GM10266 (cell line): ENCODE data around the gene POMT2.
"Not testable (repeated sequence)": the region's sequence is repeated elsewhere in the genome, so short reads cannot be mapped to it uniquely, and the experiment has no call there.

ENCODE experiments used
- DNase-seq: peaks from one replicate; pipeline ENCODE4 v3.0.0; 2012; ENCODE audit errors: extremely low spot score
- TF ChIP-seq, protein P1 (sequence below): IDR thresholded peaks from 2 replicates; pipeline ENCODE4 v1.5.1; 2012; ENCODE audit warnings: mild to moderate bottlenecking, low read depth; ENCODE audit not compliant: control insufficient read depth, insufficient read depth; ENCODE audit errors: missing control alignments

POMT2 gene

DNA sequence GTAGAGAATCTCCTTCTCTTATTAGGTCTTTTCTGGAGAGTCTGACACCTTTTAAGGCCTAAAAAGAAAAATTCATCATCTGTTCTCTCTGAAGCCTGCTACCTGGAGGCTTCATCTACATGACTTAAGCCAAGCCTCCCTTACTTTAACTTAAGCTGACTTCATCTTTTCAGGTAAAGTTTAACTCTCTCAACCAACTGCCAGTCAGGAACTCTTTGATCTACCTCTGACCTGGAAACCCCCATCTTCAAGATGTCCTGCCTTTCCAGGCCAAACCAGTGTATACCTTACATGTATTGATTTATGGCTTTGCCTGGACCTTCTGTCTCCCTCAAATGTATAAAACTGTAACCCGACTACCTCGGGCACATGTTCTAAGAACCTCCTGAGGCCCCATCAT is 17.6 kb upstream of the POMT2 start:
- DNase-seq = no peak
- TF ChIP-seq, protein P1, sequence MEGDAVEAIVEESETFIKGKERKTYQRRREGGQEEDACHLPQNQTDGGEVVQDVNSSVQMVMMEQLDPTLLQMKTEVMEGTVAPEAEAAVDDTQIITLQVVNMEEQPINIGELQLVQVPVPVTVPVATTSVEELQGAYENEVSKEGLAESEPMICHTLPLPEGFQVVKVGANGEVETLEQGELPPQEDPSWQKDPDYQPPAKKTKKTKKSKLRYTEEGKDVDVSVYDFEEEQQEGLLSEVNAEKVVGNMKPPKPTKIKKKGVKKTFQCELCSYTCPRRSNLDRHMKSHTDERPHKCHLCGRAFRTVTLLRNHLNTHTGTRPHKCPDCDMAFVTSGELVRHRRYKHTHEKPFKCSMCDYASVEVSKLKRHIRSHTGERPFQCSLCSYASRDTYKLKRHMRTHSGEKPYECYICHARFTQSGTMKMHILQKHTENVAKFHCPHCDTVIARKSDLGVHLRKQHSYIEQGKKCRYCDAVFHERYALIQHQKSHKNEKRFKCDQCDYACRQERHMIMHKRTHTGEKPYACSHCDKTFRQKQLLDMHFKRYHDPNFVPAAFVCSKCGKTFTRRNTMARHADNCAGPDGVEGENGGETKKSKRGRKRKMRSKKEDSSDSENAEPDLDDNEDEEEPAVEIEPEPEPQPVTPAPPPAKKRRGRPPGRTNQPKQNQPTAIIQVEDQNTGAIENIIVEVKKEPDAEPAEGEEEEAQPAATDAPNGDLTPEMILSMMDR = no peak

DNA sequence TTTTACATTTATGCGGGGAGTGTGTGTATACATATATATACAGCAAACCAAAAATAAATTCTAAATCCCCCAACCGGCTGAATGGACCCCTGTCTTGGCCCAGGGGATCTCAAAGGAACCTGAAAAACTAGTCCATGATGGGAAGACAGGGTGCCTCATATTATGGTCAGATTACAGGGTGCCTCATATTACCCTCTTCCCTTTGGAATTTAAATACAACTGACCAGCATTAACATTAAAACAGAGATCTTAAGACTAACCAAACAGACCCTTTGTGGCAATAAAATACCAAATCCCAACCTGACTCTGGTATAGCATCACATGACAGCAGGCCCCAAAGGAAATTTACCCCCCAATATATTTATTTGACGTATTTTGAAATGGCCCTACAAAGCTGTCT is 17.2 kb upstream of the POMT2 start:
- DNase-seq = no peak
- TF ChIP-seq, protein P1 = no peak

DNA sequence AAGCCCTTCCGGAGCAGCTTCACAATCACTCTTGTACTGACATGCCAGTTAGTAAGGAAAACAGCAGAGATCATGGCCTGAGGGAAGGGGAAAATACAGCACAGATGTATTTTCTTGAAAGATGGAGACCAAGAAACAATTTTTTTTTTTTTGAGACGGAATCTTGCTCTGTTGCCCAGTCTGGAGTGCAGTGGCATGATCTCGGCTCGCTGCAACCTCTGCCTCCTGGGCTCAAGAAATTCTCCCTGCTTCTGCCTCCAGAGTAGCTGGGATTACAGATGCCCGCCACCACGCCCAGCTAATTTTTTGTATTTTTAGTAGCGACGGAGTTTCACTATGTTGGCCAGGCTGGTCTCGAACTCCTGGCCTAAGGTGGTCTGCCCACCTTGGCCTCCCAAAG is 16.6 kb upstream of the POMT2 start:
- not testable (repeated sequence) for DNase-seq

- DNase-seq = no peak
- TF ChIP-seq, protein P1 = no peak
These were observed 14.9 kb upstream of the POMT2 start for GRCh38 chr14:77335576-77335975.

DNA sequence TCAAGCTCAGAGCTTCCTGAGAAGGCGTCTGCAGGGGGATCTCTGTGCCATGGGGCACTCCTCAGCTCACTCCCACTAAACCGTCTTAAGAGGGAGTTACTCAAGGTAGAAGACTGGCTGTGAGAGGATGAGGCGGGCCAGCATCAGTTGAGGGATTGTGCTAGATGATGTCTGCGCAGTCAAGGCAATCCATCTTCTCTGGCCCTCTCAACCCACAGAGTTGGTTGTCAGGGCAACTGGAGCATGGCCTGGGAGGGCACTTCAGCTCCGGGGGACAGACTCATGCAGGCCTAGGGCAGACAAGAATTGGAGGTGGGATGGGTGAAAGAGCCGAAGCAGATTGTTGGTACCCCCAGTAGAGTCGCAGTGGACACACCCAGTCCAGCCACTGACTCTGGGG is 9.2 kb upstream of the POMT2 start:
- DNase-seq = no peak
- TF ChIP-seq, protein P1 = no peak

DNA sequence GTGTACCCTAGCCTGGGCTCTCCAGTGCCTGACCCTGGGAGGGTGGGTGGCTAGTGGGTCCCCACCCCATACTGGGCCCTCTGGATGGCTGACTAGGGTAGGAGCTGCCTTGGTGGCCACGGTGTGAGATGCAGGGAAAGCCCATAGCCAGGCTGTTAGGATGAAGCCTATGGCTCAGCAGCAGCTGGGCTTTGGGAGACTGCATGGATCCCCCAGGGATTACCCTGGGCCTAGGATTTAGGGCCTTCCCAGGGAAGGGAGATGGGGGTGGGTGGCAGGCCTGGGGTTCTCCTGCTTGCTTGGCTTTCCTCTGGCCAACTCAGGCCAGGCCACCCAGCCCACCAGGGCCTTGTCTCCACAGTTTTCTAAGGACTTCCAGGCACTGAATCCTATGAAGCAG is 6.4 kb upstream of the POMT2 start:
- no peak for DNase-seq
- TF ChIP-seq, protein P1 = no peak

- no peak for DNase-seq
- TF ChIP-seq, protein P1 = no peak
These were observed 5.0 kb upstream of the POMT2 start for GRCh38 chr14:77325746-77326094.

GRCh38 chr14:77324816-77325745 is 4.4 kb upstream of the POMT2 start:
- DNase-seq = no peak
- TF ChIP-seq, protein P1 = no peak
